Fibroblast of lung (primary cell): ENCODE results near the gene TIMELESS. TPM values are rescaled to one million over a fixed set of nuclear protein-coding genes. Genes with fewer than 3 reads are reported as not detected.
A peak's percentile ranks its signal among the peaks of the same experiment; 100 is the strongest.

Experiments used
- DNase-seq, 2 donors: peaks; one replicate each; pipeline versions ENCODE4 v3.0.0 to v3.0.0-alpha.2; 2010; ENCODE audit warnings: low read depth in 2 of 2
- H2AFZ ChIP-seq: 2 replicates; pipeline ENCODE4 v1.5.1; 2012; ENCODE audit warnings: low read length, control low read depth, inconsistent platforms
- H3K27ac ChIP-seq: 2 replicates; pipeline ENCODE4 v1.5.1; 2011; ENCODE audit warnings: low read length, control low read depth; ENCODE audit not compliant: insufficient read depth
- H3K27me3 ChIP-seq: 2 replicates; pipeline ENCODE4 v1.5.1; 2011; ENCODE audit warnings: mild to moderate bottlenecking, low read length; ENCODE audit not compliant: control insufficient read depth, insufficient read depth
- H3K36me3 ChIP-seq: 2 replicates; pipeline ENCODE4 v1.5.1; 2011; ENCODE audit warnings: low read length; ENCODE audit not compliant: control insufficient read depth, insufficient read depth
- H3K4me1 ChIP-seq: 2 replicates; pipeline ENCODE4 v1.5.1; 2011; ENCODE audit warnings: low read length; ENCODE audit not compliant: control insufficient read depth, insufficient read depth; ENCODE audit errors: extremely low read depth
- H3K4me2 ChIP-seq: 2 replicates; pipeline ENCODE4 v1.5.1; 2011; ENCODE audit warnings: low read length, control low read depth; ENCODE audit not compliant: insufficient read depth; ENCODE audit errors: extremely low read depth
- H3K4me3 ChIP-seq, 4 experiments: fragments of 200-600 bp in 1 of 4; sonication (generic) in 1 of 4; replicated peaks in 1 of 4; 2 replicates each; pipeline ENCODE4 v1.5.1; 2011 to 2016; ENCODE audit warnings: low read length in 4 of 4, low read depth in 3 of 4, mild to moderate bottlenecking in 3 of 4, control low read depth in 2 of 4, inconsistent platforms in 1 of 4, mixed read lengths in 1 of 4; ENCODE audit not compliant: insufficient read depth in 1 of 4; ENCODE audit errors: control extremely low read depth in 1 of 4
- H3K79me2 ChIP-seq: 2 replicates; pipeline ENCODE4 v1.5.1; 2012; ENCODE audit warnings: mild to moderate bottlenecking, low read length, inconsistent platforms; ENCODE audit not compliant: control insufficient read depth, insufficient read depth
- H3K9ac ChIP-seq: 2 replicates; pipeline ENCODE4 v1.5.1; 2011; ENCODE audit warnings: mild to moderate bottlenecking, low read length, control low read depth; ENCODE audit not compliant: insufficient read depth
- H3K9me3 ChIP-seq: 2 replicates; pipeline ENCODE4 v1.5.1; 2012; ENCODE audit warnings: low read depth, low read length; ENCODE audit not compliant: control insufficient read depth, insufficient read depth
- H4K20me1 ChIP-seq: 2 replicates; pipeline ENCODE4 v1.5.1; 2011; ENCODE audit warnings: low read length; ENCODE audit not compliant: control insufficient read depth, insufficient read depth; ENCODE audit errors: extremely low read depth
- CTCF ChIP-seq, 2 donors: IDR thresholded peaks in 1 of 2; conservative IDR thresholded peaks in 1 of 2; 1 replicate in 1 of 2; 2 replicates in 1 of 2; pipeline ENCODE4 v1.5.1; 2011 to 2012; ENCODE audit warnings: low read length in 2 of 2, control low read depth in 1 of 2, inconsistent platforms in 1 of 2, low read depth in 1 of 2, mild to moderate bottlenecking in 1 of 2
- EZH2 ChIP-seq: IDR thresholded peaks from 2 replicates; pipeline ENCODE4 v1.5.1; 2012; ENCODE audit warnings: low read length, control low read depth, mild to moderate bottlenecking; ENCODE audit errors: missing control alignments
- polyA plus RNA-seq, 2 donors: library from polyadenylated mRNA; depleted of rRNA in 1 of 2; stranded (reverse) in 1 of 2; unstranded in 1 of 2; fragments of >200 nt; gene quantifications; 2 replicates each; pipeline ENCODE4 v1.2.1, GENCODE V29; 2011 to 2012; ENCODE audit warnings: missing spikeins in 1 of 2
- total RNA-seq: library from RNA; depleted of rRNA; stranded (reverse); fragments of >200 nt; gene quantifications from 2 replicates; pipeline ENCODE4 v1.2.1, GENCODE V29; 2014

The TIMELESS gene
- total and polyA plus RNA-seq, 2 donors (not counting 1 experiment from before 2014, with no cell fraction given): 1.2 to 5.9 TPM

DNA sequence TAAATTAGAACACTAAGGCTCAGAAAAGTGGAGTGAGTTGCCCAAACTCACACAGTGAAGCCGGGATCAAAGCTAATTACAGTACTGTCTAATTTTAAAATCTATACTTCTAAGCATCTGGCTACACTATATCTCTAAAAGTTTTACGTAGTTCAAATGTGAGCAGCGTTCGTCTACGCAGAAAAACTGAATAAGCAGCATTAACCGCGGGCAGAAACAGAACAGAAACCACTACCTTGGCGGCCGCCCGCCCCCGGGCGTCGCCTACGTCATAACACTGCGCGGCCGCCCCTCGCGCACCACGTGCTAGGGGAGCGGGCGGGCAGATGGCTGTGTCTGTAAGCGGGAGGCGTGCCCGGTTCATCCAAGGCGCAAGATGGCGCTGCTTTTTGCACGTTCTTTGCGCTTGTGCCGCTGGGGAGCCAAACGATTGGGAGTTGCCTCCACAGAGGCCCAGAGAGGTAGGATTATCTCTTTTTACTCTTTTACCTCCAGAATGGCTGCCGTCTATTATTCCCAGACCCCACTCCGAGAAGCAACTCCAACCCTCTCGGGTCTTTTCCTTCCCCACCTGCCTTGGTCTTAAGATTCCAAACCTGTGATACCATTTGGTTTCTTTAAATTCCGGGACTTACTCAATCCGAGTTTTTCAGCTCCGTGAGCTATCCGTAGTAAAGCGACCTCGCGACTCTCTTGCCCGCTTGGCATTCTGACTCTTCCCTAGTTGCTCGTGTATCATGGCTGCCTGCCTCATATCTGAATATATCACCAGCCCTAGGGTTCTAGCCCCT, 19.2 kb upstream of the TIMELESS start, which contains the start of gene SPRYD4:
Gene SPRYD4, plus strand, starts transcription at position 363 of the 791 bp plus-strand sequence. Its CDS starts 14 bp downstream, at position 377.
- H3K9me3 ChIP-seq: no peaks in the 10 kb centered on the region
- peak within 1 kb of the TSS; percentile 83 for H3K27ac ChIP-seq
- peak; percentile 90 to 92 for DNase-seq
- H3K4me3 ChIP-seq: peak within 1 kb of the TSS; percentile 83 to 99 (median 93)
- peaks cover 4% of the 10 kb centered on the region for H3K4me1 ChIP-seq
- no peaks in the 10 kb centered on the region for H3K36me3 ChIP-seq
- peaks cover 10% of the 10 kb centered on the region for H3K79me2 ChIP-seq
- TF ChIP-seq CTCF (conservative IDR thresholded peaks at IDR 0.05 in 1 of 2, IDR thresholded peaks at IDR 0.05 in 1 of 2; ENCODE audit: low read depth in 1 of 2, low read length in 2 of 2): peak; percentile 13 to 28
- TF ChIP-seq EZH2: no peak
- H3K9ac ChIP-seq: peak within 1 kb of the TSS; percentile 74
- peak within 1 kb of the TSS; percentile 75 for H2AFZ ChIP-seq
- no peaks in the 10 kb centered on the region for H4K20me1 ChIP-seq
- peak within 1 kb of the TSS; percentile 92 for H3K4me2 ChIP-seq
- no peaks in the 10 kb centered on the region for H3K27me3 ChIP-seq

DNA sequence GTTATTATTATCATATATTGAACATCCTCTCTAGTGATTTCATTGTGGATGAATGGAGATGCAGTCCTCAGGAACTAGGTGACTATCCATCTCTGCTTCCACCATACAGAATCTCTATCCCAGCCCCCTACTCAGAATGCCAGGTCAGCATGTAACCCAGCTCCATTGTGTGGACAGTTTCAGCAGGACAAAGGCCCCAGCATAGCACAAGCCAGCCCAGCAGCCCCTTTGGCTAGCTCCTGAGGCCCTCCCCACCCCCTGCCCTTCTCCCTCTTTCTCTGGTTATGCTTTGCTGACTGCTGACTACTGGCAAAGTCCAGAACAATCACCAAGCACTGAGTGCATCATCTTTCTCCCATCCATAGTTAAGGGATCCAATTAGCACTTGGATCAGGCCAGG, 13.3 kb upstream of the TIMELESS start:
- no peak overlapping the region for H3K4me3 ChIP-seq
- no peak for DNase-seq
- no peaks in the 10 kb centered on the region for H3K27me3 ChIP-seq
- H3K36me3 ChIP-seq: no peaks in the 10 kb centered on the region
- no peaks in the 10 kb centered on the region for H4K20me1 ChIP-seq
- no peak overlapping the region for H2AFZ ChIP-seq
- H3K9ac ChIP-seq: no peak overlapping the region
- no peaks in the 10 kb centered on the region for H3K4me1 ChIP-seq
- TF ChIP-seq EZH2 (no peak), CTCF (conservative IDR thresholded peaks at IDR 0.05 in 1 of 2, IDR thresholded peaks at IDR 0.05 in 1 of 2; ENCODE audit: low read depth in 1 of 2, low read length in 2 of 2) (no peak)
- H3K27ac ChIP-seq: no peak overlapping the region
- H3K79me2 ChIP-seq: no peaks in the 10 kb centered on the region
- no peak overlapping the region for H3K4me2 ChIP-seq
- H3K9me3 ChIP-seq: no peaks in the 10 kb centered on the region

- no peaks in the 10 kb centered on the region for H3K36me3 ChIP-seq
- H3K9ac ChIP-seq: no peak overlapping the region
- peak; percentile 8 to 19 for DNase-seq
- no peaks in the 10 kb centered on the region for H3K4me1 ChIP-seq
- no peak for TF ChIP-seq CTCF (conservative IDR thresholded peaks at IDR 0.05 in 1 of 2, IDR thresholded peaks at IDR 0.05 in 1 of 2; ENCODE audit: low read depth in 1 of 2, low read length in 2 of 2)
- no peak for TF ChIP-seq EZH2
- H3K4me3 ChIP-seq: no peak overlapping the region
- no peak overlapping the region for H2AFZ ChIP-seq
- no peaks in the 10 kb centered on the region for H3K27me3 ChIP-seq
- no peaks in the 10 kb centered on the region for H4K20me1 ChIP-seq
- H3K27ac ChIP-seq: no peak overlapping the region
- H3K79me2 ChIP-seq: no peaks in the 10 kb centered on the region
- no peak overlapping the region for H3K4me2 ChIP-seq
- no peaks in the 10 kb centered on the region for H3K9me3 ChIP-seq
These were observed 12.3 kb upstream of the TIMELESS start for GRCh38 chr12:56461235-56462159.
